HEK293 (cell line): ENCODE measurements around the gene SNAI1.

Experiments used
- CTCF ChIP-seq: fragments of 450-650 bp; formaldehyde crosslinking; IDR thresholded peaks from 2 replicates; pipeline ENCODE4 v1.5.1; 2016; ENCODE audit warnings: missing biosample characterization, missing genetic modification characterization
- KLF17 ChIP-seq: fragments of 450-650 bp; formaldehyde crosslinking; IDR thresholded peaks from 2 replicates; pipeline ENCODE4 v1.5.1; 2016; ENCODE audit warnings: missing biosample characterization, missing genetic modification characterization
- PBX3 ChIP-seq: sonication (generic); formaldehyde crosslinking; IDR thresholded peaks from 2 replicates; pipeline ENCODE4 v1.8.1; 2022; ENCODE audit warnings: mild to moderate bottlenecking, moderate library complexity, missing genetic modification reagents
- PRDM4 ChIP-seq: fragments of 450-650 bp; formaldehyde crosslinking; IDR thresholded peaks from 2 replicates; pipeline ENCODE4 v1.5.1; 2017; ENCODE audit warnings: missing biosample characterization, missing genetic modification characterization
- TCF7L2 ChIP-seq: IDR thresholded peaks from 2 replicates; pipeline ENCODE4 v1.6.1; 2011; ENCODE audit warnings: low read depth, mild to moderate bottlenecking, inconsistent platforms, low read length, moderate library complexity, borderline replicate concordance
- YY1 ChIP-seq: fragments of 450-650 bp; formaldehyde crosslinking; IDR thresholded peaks from 2 replicates; pipeline ENCODE4 v1.5.1; 2018; ENCODE audit warnings: missing biosample characterization, missing genetic modification characterization
- ZBTB8A ChIP-seq: fragments of 450-650 bp; formaldehyde crosslinking; IDR thresholded peaks from 2 replicates; pipeline ENCODE4 v1.5.1; 2016; ENCODE audit warnings: missing biosample characterization, missing genetic modification characterization
- ZNF23 ChIP-seq: fragments of 450-650 bp; formaldehyde crosslinking; IDR thresholded peaks from 2 replicates; pipeline ENCODE4 v1.5.1; 2016; ENCODE audit warnings: missing biosample characterization, missing genetic modification characterization, borderline replicate concordance
- ZNF521 ChIP-seq: fragments of 450-650 bp; formaldehyde crosslinking; IDR thresholded peaks from 2 replicates; pipeline ENCODE4 v1.5.1; 2017; ENCODE audit warnings: missing biosample characterization, mild to moderate bottlenecking, missing genetic modification characterization
- ZNF558 ChIP-seq: fragments of 450-650 bp; formaldehyde crosslinking; IDR thresholded peaks from 2 replicates; pipeline ENCODE4 v1.5.1; 2016; ENCODE audit warnings: missing biosample characterization, missing genetic modification characterization
- ZNF664 ChIP-seq: fragments of 450-650 bp; formaldehyde crosslinking; IDR thresholded peaks from 2 replicates; pipeline ENCODE4 v1.5.1; 2016; ENCODE audit warnings: missing biosample characterization, missing genetic modification characterization
- ZNF670 ChIP-seq: fragments of 450-650 bp; formaldehyde crosslinking; IDR thresholded peaks from 2 replicates; pipeline ENCODE4 v1.5.1; 2016; ENCODE audit warnings: missing biosample characterization, missing genetic modification characterization, low read depth

- TF ChIP-seq YY1 (tag by site-specific recombination) (no peak), CTCF (no peak), ZBTB8A (tag by site-specific recombination) (no peak), ZNF23 (tag by site-specific recombination) (no peak), ZNF670 (tag by site-specific recombination) (no peak), PBX3 (CRISPR knock-in tag) (no peak), ZNF664 (no peak), PRDM4 (tag by site-specific recombination) (no peak), KLF17 (tag by site-specific recombination) (no peak), TCF7L2 (no peak), ZNF521 (tag by site-specific recombination) (no peak), ZNF558 (tag by site-specific recombination) (no peak)
Observed at GRCh38 chr20:50019466-50020256, 36.9 kb downstream of the SNAI1 start.
